CD4-positive, alpha-beta T cell (primary cell): ENCODE measurements around the gene KIF15. TPM values are rescaled to one million over a fixed set of nuclear protein-coding genes. Genes with fewer than 3 reads are reported as not detected.

Experiments
- ATAC-seq: fragments of 200-7000 bp; cut with Tn5 transposase; one replicate; pipeline ENCODE4 v1.10.0; 2022; ENCODE audit warnings: mild to moderate bottlenecking; ENCODE audit not compliant: poor library complexity
- CTCF ChIA-PET: fragments of 350-600 bp; sonication (Branson Sonifier 250); formaldehyde crosslinking; loops from one replicate; lab custom pipeline; 2021; ENCODE audit warnings: antibody characterized with exemption, inconsistent platforms; lab: Charles Lee
- POLR2A ChIA-PET: fragments of 350-600 bp; sonication (Branson Sonifier 250); formaldehyde crosslinking; loops from one replicate; lab custom pipeline; 2021; ENCODE audit warnings: antibody characterized with exemption, inconsistent platforms; lab: Charles Lee
- DNase-seq, 14 experiments: peaks; one replicate each; pipeline ENCODE4 v3.0.0-alpha.2; 2013 to 2020; ENCODE audit warnings: mixed read lengths in 2 of 14
- H3K27ac ChIP-seq, 2 donors: one replicate each; pipeline versions ENCODE4 v1.5.1 to v1.7.0; 2013; ENCODE audit warnings: low read length in 2 of 2, low read depth in 1 of 2, mild to moderate bottlenecking in 1 of 2
- H3K27me3 ChIP-seq, 2 experiments: 1 replicate in 1 of 2; 2 replicates in 1 of 2; pipeline versions ENCODE4 v1.6.1 to v1.7.0; 2013; ENCODE audit warnings: low read length in 2 of 2, control low read depth in 1 of 2, mild to moderate bottlenecking in 1 of 2, moderate library complexity in 1 of 2; ENCODE audit not compliant: insufficient read depth in 2 of 2, control insufficient read depth in 1 of 2
- H3K36me3 ChIP-seq: one replicate; pipeline ENCODE4 v1.6.1; 2013; ENCODE audit warnings: low read length, control low read depth; ENCODE audit not compliant: insufficient read depth
- H3K4me1 ChIP-seq: one replicate; pipeline ENCODE4 v1.6.1; 2013; ENCODE audit warnings: low read length, control low read depth; ENCODE audit not compliant: insufficient read depth
- H3K4me3 ChIP-seq: one replicate; pipeline ENCODE4 v1.5.1; 2013; ENCODE audit warnings: mild to moderate bottlenecking, low read length, moderate library complexity
- H3K9me3 ChIP-seq, 2 experiments: 1 replicate in 1 of 2; 2 replicates in 1 of 2; pipeline versions ENCODE4 v1.6.1 to v1.7.0; 2013; ENCODE audit warnings: low read length in 2 of 2, mild to moderate bottlenecking in 2 of 2, control low read depth in 1 of 2, moderate library complexity in 1 of 2; ENCODE audit not compliant: control insufficient read depth in 1 of 2, insufficient read depth in 1 of 2
- H3K27ac Mint-ChIP-seq: one replicate; pipeline ENCODE4 v1.8.0; 2020; ENCODE audit warnings: mixed read lengths
- H3K27me3 Mint-ChIP-seq: one replicate; pipeline ENCODE4 v1.8.0; 2021; ENCODE audit warnings: mixed read lengths
- H3K36me3 Mint-ChIP-seq: one replicate; pipeline ENCODE4 v1.8.0; 2021; ENCODE audit warnings: low read depth, mixed read lengths
- H3K4me1 Mint-ChIP-seq: one replicate; pipeline ENCODE4 v1.8.0; 2021; ENCODE audit warnings: low read depth, mixed read lengths
- H3K4me3 Mint-ChIP-seq: one replicate; pipeline ENCODE4 v1.8.0; 2020; ENCODE audit warnings: mild to moderate bottlenecking, mixed read lengths
- H3K9me3 Mint-ChIP-seq: one replicate; pipeline ENCODE4 v1.8.0; 2020; ENCODE audit warnings: mixed read lengths
- intact Hi-C, 2 experiments: fragments of 100-400 bp; cut with DNase I in 1 of 2; cut with micrococcal nuclease in 1 of 2; formaldehyde crosslinking; loops; one replicate each; pipeline versions ENCODE4 v1.15.1 to v1.9.0; 2023 to 2025; cut with DNase I, micrococcal nuclease
- total RNA-seq, 174 experiments: library from RNA in 2 of 174; stranded (reverse) in 2 of 174; gene quantifications; one replicate each; pipeline ENCODE4 v1.2.3 and lab custom pipeline; 2021 to 2026
- TF ChIP-seq, protein P1 (sequence below): fragments of 200-600 bp; IDR thresholded peaks from one replicate; pipeline ENCODE4 v1.8.0; 2022; ENCODE audit warnings: antibody characterized with exemption, mild to moderate bottlenecking

Gene KIF15
- total RNA-seq, 2 experiments from 2014 or later = 0.08 to 0.11 TPM

DNA sequence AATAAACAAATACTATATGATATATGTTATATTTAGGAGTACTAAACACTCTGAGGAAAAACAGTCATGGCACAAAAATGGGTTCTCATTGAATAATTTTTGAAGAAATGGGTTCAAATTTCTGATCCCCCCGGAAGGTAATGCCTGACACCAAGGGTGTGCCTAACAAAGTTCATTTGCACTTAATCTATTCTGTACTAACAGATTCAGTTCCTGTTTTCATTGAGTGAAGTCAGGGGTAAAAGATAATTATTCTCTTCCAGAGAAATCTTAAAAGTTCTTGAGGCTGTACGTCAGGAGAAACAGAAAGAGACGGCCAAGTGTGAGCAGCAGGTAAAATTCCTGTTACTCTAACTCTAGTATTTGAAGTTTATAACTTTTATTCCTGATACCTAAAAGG is 65.6 kb downstream of the KIF15 start:
- H3K27ac Mint-ChIP-seq = no peak overlapping the region
- ChIA-PET CTCF (interaction anchor here (1.5 kb wide), 1 partner anchor 18 kb away, joined by 3 read pairs; no protein-coding TSS in a partner anchor), POLR2A (no interaction called here)
- no peaks in the 10 kb centered on the region for H3K9me3 Mint-ChIP-seq
- no peak for DNase-seq
- no peaks in the 10 kb centered on the region for H3K27me3 Mint-ChIP-seq
- ATAC-seq = no peak
- TF ChIP-seq, protein P1, sequence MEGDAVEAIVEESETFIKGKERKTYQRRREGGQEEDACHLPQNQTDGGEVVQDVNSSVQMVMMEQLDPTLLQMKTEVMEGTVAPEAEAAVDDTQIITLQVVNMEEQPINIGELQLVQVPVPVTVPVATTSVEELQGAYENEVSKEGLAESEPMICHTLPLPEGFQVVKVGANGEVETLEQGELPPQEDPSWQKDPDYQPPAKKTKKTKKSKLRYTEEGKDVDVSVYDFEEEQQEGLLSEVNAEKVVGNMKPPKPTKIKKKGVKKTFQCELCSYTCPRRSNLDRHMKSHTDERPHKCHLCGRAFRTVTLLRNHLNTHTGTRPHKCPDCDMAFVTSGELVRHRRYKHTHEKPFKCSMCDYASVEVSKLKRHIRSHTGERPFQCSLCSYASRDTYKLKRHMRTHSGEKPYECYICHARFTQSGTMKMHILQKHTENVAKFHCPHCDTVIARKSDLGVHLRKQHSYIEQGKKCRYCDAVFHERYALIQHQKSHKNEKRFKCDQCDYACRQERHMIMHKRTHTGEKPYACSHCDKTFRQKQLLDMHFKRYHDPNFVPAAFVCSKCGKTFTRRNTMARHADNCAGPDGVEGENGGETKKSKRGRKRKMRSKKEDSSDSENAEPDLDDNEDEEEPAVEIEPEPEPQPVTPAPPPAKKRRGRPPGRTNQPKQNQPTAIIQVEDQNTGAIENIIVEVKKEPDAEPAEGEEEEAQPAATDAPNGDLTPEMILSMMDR = no peak
- H3K27ac ChIP-seq = no peak overlapping the region
- no peak overlapping the region for H3K4me3 ChIP-seq
- no peaks in the 10 kb centered on the region for H3K36me3 ChIP-seq
- H3K4me1 Mint-ChIP-seq = no peaks in the 10 kb centered on the region
- no peaks in the 10 kb centered on the region for H3K36me3 Mint-ChIP-seq
- no peaks in the 10 kb centered on the region for H3K4me1 ChIP-seq
- no peaks in the 10 kb centered on the region for H3K9me3 ChIP-seq
- H3K27me3 ChIP-seq = no peaks in the 10 kb centered on the region
- H3K4me3 Mint-ChIP-seq = no peak overlapping the region
- intact Hi-C loops = no loop called here

DNA sequence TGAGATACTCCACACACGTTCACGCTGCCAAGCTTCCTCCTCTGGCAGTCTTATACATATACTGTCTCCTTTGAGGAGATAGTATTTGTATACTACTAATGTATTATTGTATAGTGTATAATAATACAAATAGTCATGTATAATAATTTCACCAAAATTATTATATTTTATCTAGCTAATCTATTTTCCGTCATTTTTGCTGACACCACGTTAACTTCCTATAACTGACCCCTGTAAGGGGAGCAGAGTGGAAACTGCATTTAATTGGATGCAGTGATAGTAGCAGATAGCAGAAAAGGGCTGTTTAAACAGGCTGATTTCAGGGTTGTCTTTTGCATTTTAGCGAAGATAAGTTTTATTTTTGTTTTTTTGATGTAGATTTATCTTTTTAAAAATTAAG is 69.6 kb downstream of the KIF15 start:
- H3K4me1 Mint-ChIP-seq = no peaks in the 10 kb centered on the region
- H3K27ac Mint-ChIP-seq = no peak overlapping the region
- ChIA-PET CTCF (no interaction called here), POLR2A (no interaction called here)
- H3K9me3 Mint-ChIP-seq = peaks cover 3% of the 10 kb centered on the region
- no peak for ATAC-seq
- Histone ChIP-seq H3K4me3 (no peak overlapping the region), H3K27ac (no peak overlapping the region), H3K4me1 (no peaks in the 10 kb centered on the region), H3K36me3 (no peaks in the 10 kb centered on the region), H3K9me3 (no peaks in the 10 kb centered on the region), H3K27me3 (no peaks in the 10 kb centered on the region)
- TF ChIP-seq, protein P1 = no peak
- no peak overlapping the region for H3K4me3 Mint-ChIP-seq
- intact Hi-C loops = no loop called here
- H3K36me3 Mint-ChIP-seq = no peaks in the 10 kb centered on the region
- H3K27me3 Mint-ChIP-seq = no peaks in the 10 kb centered on the region
- DNase-seq = no peak

GRCh38 chr3:44832032-44832431 is 70.4 kb downstream of the KIF15 start:
- H3K9me3 Mint-ChIP-seq = peaks cover 3% of the 10 kb centered on the region
- CTCF ChIA-PET = no interaction called here
- no peak for DNase-seq
- H3K4me3 Mint-ChIP-seq = no peak overlapping the region
- Histone ChIP-seq H3K4me3 (no peak overlapping the region), H3K36me3 (no peaks in the 10 kb centered on the region), H3K27ac (no peak overlapping the region), H3K9me3 (peaks cover 0 to 6% of the 10 kb centered on the region in 2 experiments), H3K27me3 (no peaks in the 10 kb centered on the region), H3K4me1 (no peaks in the 10 kb centered on the region)
- POLR2A ChIA-PET = no interaction called here
- no peaks in the 10 kb centered on the region for H3K4me1 Mint-ChIP-seq
- peaks cover 6% of the 10 kb centered on the region for H3K36me3 Mint-ChIP-seq
- intact Hi-C loops = no loop called here
- no peaks in the 10 kb centered on the region for H3K27me3 Mint-ChIP-seq
- no peak overlapping the region for H3K27ac Mint-ChIP-seq
- TF ChIP-seq, protein P1 = no peak
- ATAC-seq = no peak
